HG03460 (cell line): ENCODE data around the gene NOD1.
"Not testable (repeated sequence)": the region's sequence is repeated elsewhere in the genome, so short reads cannot be mapped to it uniquely, and the experiment has no call there.

Experiments used
- ATAC-seq: cut with Tn5 transposase; IDR thresholded peaks from one replicate; pipeline ENCODE4 v1.9.1; 2021; ENCODE audit not compliant: unreplicated experiment

NOD1 gene

DNA sequence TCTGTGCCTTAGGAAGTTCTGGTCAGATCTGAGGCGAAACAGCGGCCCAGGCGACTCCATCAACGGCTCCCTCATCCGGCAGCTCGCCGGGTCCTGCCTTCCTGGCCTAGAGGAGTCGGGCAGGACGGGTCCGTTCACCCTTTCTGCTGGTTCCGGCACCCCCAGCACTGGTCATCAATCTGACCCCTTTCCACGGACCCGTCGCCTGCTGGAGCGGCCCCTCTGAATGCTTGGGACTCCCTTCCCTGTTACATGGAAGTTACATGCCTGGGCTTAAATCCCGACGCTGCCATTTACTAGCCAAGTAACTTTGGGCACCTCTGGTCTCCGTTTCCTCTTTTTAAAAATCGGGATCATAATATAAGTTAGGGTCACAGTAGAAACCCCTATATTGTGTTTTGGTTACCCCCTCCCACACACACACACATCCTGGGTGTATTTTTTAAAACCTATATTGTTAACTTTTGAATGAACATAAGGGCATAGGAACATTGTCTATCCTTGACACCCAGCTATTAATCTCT is 26.7 kb upstream of the NOD1 start:
- no peak for ATAC-seq

GRCh38 chr7:30504301-30505173 is 26.0 kb upstream of the NOD1 start, which contains the start of gene GGCT:
GGCT (minus strand) TSS chr7:30504829; CDS start chr7:30504709, 120 bp downstream.
- ATAC-seq = peak; percentile 99

- ATAC-seq = no peak
These were observed 25.0 kb upstream of the NOD1 start for GRCh38 chr7:30503274-30504212.

- ATAC-seq = no peak
These were observed 24.1 kb upstream of the NOD1 start for GRCh38 chr7:30502470-30503251.

DNA sequence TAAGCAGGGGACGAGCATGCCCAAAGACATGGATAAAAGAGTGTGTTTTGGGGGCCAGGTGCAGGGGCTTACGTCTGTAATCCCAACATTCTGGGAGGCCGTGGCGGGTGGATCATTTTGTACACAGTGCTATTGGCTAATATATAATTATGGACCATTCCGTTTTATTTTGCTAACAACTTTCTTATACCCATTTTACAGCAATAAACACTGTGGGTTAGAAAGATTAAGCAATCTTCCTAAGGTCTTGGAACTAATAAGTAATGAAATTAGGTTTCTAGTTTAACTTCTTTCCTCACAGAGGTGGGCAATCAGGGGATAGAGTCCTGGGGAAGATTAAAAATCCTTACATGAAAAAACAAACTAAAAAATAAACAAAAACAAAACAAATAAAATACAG is 22.7 kb upstream of the NOD1 start:
- ATAC-seq = no peak

DNA sequence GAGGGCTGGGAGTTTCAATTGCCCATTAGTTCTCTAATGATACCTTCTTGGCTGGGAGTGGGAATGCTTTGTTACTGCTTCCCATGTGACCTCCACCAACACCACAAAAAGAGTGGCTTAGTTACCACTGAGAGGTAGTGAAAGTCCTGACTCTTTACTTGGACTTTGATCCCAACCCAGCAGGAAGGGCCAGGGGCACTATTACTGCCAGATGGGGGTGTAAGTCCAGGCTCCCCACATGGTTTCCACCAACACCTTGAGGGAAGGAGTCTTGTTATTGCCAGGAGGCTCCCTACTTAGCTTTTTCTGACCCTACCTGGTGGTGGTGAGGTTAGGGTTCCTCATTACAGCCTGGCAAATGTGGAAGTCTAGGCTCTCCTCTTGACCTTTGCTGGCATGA is 14.6 kb upstream of the NOD1 start:
- no peak for ATAC-seq

- no peak for ATAC-seq
These were observed 12.8 kb upstream of the NOD1 start for GRCh38 chr7:30491417-30491816.

GRCh38 chr7:30487371-30487770 is 8.8 kb upstream of the NOD1 start:
- ATAC-seq = no peak

GRCh38 chr7:30485667-30486066 is 7.1 kb upstream of the NOD1 start:
- no peak for ATAC-seq

DNA sequence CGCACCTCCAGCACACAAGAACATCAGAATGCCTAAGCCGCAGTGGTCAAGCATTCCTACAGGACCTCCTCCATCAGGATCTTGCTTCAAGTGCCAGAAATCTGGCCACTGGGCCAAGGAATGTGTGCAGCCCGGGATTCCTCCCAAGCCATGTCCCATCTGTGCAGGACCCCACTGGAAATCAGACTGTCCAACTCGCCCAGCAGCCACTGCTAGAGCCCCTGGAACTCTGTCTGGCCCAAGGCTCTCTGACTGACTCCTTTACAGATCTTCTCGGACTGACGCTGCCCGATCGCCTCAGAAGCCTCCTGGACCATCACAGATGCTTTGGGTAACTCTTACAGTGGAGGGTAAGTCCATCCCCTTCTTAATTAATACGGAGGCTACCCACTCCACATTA is 2.8 kb upstream of the NOD1 start:
- ATAC-seq = not testable (repeated sequence)

- ATAC-seq = no peak
These were observed 877 bp upstream of the NOD1 start for GRCh38 chr7:30479202-30480120.

GRCh38 chr7:30476459-30477145 is 2.0 kb downstream of the NOD1 start:
- no peak for ATAC-seq

DNA sequence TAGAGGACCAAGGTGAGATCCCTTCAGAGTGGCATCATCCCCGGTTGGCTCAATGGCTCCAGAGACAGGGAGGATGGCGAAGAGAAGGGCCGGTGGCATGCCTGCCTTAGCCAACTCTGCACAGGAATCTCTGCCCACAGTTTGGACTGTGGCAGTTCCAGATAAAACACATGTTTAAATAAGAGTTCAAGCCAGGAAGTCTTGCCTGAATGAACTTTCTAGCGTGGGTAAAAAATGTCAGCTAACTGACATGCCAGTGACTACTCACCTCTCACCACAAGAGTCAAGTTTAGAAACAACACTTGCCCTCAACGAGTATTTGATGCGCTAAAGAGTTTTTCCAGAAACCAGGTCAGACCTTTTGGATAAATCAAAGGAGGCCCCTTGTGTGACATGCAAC is 3.0 kb downstream of the NOD1 start:
- no peak for ATAC-seq

DNA sequence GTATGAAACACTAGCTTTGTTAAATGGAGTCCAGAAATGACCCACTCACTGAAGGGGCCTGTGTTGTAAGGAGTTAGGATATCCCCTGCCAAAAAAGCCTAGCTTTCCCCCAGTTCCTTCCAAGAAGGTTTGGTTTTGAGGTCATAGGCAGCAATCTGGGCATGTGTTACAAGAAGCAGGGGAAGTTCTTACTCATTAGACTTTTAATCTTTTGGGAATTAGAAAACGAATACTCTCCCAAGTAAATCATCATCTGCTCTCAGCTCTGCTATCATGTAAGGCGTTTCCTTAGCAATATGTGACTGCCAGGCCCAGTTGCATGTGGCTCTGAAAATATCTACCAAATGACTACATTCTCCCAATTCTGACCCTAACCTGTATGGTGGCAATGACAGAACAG is 3.7 kb downstream of the NOD1 start:
- no peak for ATAC-seq

DNA sequence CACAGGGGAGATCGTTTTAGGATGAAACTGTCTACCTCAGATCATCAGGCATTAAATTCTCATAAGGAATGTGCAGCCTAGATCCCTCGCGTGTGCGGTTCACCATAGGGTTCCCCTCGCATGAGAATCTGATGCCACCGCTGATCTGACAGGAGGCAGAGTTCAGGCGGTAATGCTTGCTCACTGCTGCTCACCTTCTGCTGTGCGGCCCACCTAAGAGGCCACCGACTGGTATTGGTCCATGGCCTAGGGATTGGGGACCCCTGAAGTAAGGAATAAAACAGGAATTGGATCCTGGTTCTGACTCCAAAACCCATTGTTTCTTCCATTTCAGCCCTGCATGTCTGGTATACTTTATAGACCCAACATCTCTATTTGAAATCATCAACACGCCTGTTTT is 4.1 kb downstream of the NOD1 start:
- ATAC-seq = no peak

DNA sequence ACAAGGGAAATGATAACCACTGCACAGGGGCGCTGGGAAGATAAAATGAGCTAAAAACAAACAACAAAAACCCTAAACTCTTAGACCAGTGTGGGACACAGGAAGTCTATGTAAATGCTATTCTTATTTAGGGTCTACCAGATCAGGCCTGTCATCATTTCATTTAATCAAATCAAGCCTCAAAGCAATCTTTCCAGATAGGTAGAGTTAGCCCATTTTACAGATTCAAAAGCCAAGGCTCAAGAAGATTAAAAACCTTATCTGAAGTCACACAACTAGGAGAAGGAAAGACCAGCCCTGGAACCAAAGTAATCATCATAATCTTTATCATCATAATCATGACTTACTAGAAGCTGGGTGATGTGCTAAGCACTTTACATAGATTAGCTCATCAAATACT is 4.7 kb downstream of the NOD1 start:
- no peak for ATAC-seq

- no peak for ATAC-seq
These were observed 5.5 kb downstream of the NOD1 start for GRCh38 chr7:30472784-30473775.
